Sigmoid colon (tissue), 7 donors: ENCODE data around the gene PGM1. TPM values are rescaled to one million over a fixed set of nuclear protein-coding genes. Genes with fewer than 3 reads are reported as not detected.
"Not testable (repeated sequence)": the region's sequence is repeated elsewhere in the genome, so short reads cannot be mapped to it uniquely, and the experiment has no call there.

ENCODE experiments used
- DNase-seq: peaks from one replicate; pipeline ENCODE4 v3.0.0-alpha.2; 2019
- H3K27ac ChIP-seq, 4 donors: fragments of 200-600 bp; sonication (generic); one replicate each; pipeline ENCODE4 v1.5.1; 2016 to 2019; ENCODE audit warnings: mild to moderate bottlenecking in 1 of 4
- H3K27me3 ChIP-seq, 3 donors: fragments of 200-600 bp; sonication (generic); one replicate each; pipeline ENCODE4 v1.5.1; 2019; ENCODE audit warnings: mild to moderate bottlenecking in 1 of 3
- H3K36me3 ChIP-seq, 4 donors: fragments of 200-600 bp; sonication (generic); one replicate each; pipeline ENCODE4 v1.5.1; 2016 to 2019
- H3K4me1 ChIP-seq, 4 donors: fragments of 200-600 bp; sonication (generic); one replicate each; pipeline ENCODE4 v1.5.1; 2017 to 2019
- H3K4me3 ChIP-seq, 4 donors: fragments of 200-600 bp; sonication (generic); one replicate each; pipeline ENCODE4 v1.5.1; 2017 to 2019; ENCODE audit warnings: mild to moderate bottlenecking in 2 of 4, moderate library complexity in 1 of 4
- H3K9me3 ChIP-seq, 4 donors: fragments of 200-600 bp in 3 of 4; sonication (generic) in 3 of 4; one replicate each; pipeline versions ENCODE4 v1.5.1 to v1.6.1; 2013 to 2019
- CTCF ChIP-seq, 4 experiments: fragments of 450-650 bp in 3 of 4; fragments of 200-600 bp in 1 of 4; IDR thresholded peaks; one replicate each; pipeline ENCODE4 v1.5.1; 2016 to 2019; ENCODE audit warnings: antibody characterized with exemption in 4 of 4, mild to moderate bottlenecking in 3 of 4, moderate library complexity in 2 of 4
- EP300 ChIP-seq, 4 donors: sonication (generic); formaldehyde crosslinking; IDR thresholded peaks; one replicate each; pipeline ENCODE4 v1.6.1; 2017; ENCODE audit warnings: antibody characterized with exemption in 4 of 4
- POLR2A ChIP-seq, 2 donors: fragments of 450-650 bp; IDR thresholded peaks; one replicate each; pipeline ENCODE4 v1.6.1; 2016; ENCODE audit warnings: antibody characterized with exemption in 2 of 2, mild to moderate bottlenecking in 2 of 2, moderate library complexity in 2 of 2
- POLR2AphosphoS5 ChIP-seq, 4 donors: sonication (generic); formaldehyde crosslinking; IDR thresholded peaks; one replicate each; pipeline ENCODE4 v1.6.1; 2017; ENCODE audit warnings: antibody characterized with exemption in 4 of 4
- WGBS, 2 donors: extraction: QIAGEN DNeasy Blood & Tissue Kit; methylation state at CpG; one replicate each; pipeline ENCODE4 v1.1.7; 2013; 5-methylcytosine and 5-hydroxymethylcytosine counted together
- intact Hi-C: fragments of 100-400 bp; cut with DNase I; formaldehyde crosslinking; loops from one replicate; pipeline ENCODE4 v1.15.1; 2023
- polyA plus RNA-seq, 3 donors: library from polyadenylated mRNA; stranded (reverse); fragments of 200-250 nt; gene quantifications; one replicate each; pipeline ENCODE4 v1.2.3, GENCODE V29; 2013
- total RNA-seq, 4 donors: library from RNA; depleted of rRNA; stranded (reverse); fragments of >200 nt; gene quantifications; one replicate each; pipeline ENCODE4 v1.1.0, GENCODE V29; 2016
- donor health status: healthy with polysubstance abuse.
- donor health status: Bipolar disorder and iron deficiency.
- donor health status: healthy.

Gene PGM1
- total and polyA plus RNA-seq, 7 donors = 36.1 to 59.6 (median 53.5) TPM

- Histone ChIP-seq H3K9me3 (no peaks in the 10 kb centered on the region), H3K27ac (no peak overlapping the region), H3K4me3 (no peak overlapping the region), H3K27me3 (no peaks in the 10 kb centered on the region), H3K4me1 (no peaks in the 10 kb centered on the region), H3K36me3 (peaks cover 0 to 7% (median 0%) of the 10 kb centered on the region in 4 donors)
- DNase-seq = no peak
- intact Hi-C loops = no loop called here
- TF ChIP-seq POLR2A (IDR thresholded peaks at IDR 0.05) = no peak
- no peak for TF ChIP-seq EP300 (IDR thresholded peaks at IDR 0.05)
- no peak for TF ChIP-seq CTCF (IDR thresholded peaks at IDR 0.05)
- TF ChIP-seq POLR2AphosphoS5 (IDR thresholded peaks at IDR 0.05) = no peak
- 83 to 94% methylated on average over 3 of the region's 3 CpGs for WGBS, 2 donors
Measured at GRCh38 chr1:63569640-63570316, 23.4 kb upstream of the PGM1 start.

- H3K36me3 ChIP-seq, intact Hi-C loops, H3K4me1 ChIP-seq, H3K9me3 ChIP-seq, H3K27me3 ChIP-seq, H3K27ac ChIP-seq, H3K4me3 ChIP-seq, DNase-seq: not testable (repeated sequence)
- 90 to 93% methylated on average over 8 of the region's 8 CpGs for WGBS, 2 donors
Measured at GRCh38 chr1:63572686-63573085, 20.5 kb upstream of the PGM1 start.

- DNase-seq, H3K9me3 ChIP-seq, H3K4me1 ChIP-seq, H3K4me3 ChIP-seq, H3K36me3 ChIP-seq, intact Hi-C loops, H3K27ac ChIP-seq, H3K27me3 ChIP-seq: not testable (repeated sequence)
- 95 to 96% methylated on average over 2 of the region's 2 CpGs for WGBS, 2 donors
Measured at GRCh38 chr1:63574203-63574796, 18.9 kb upstream of the PGM1 start.

GRCh38 chr1:63575340-63575826 lies 17.8 kb upstream of the PGM1 start:
- peak; percentile 41 to 84 (median 60) for TF ChIP-seq CTCF (IDR thresholded peaks at IDR 0.05)
- TF ChIP-seq POLR2A (IDR thresholded peaks at IDR 0.05) = no peak
- TF ChIP-seq POLR2AphosphoS5 (IDR thresholded peaks at IDR 0.05) = peak in 1 of 4 donors; percentile 39
- no peaks in the 10 kb centered on the region for H3K36me3 ChIP-seq
- H3K27me3 ChIP-seq = no peaks in the 10 kb centered on the region
- no peaks in the 10 kb centered on the region for H3K9me3 ChIP-seq
- no peak for DNase-seq
- no peak overlapping the region for H3K27ac ChIP-seq
- intact Hi-C loops = no loop called here
- H3K4me3 ChIP-seq = no peak overlapping the region
- WGBS, 2 donors = 58 to 78% methylated on average over 4 of the region's 4 CpGs
- H3K4me1 ChIP-seq = no peaks in the 10 kb centered on the region

- H3K36me3 ChIP-seq, intact Hi-C loops, H3K4me3 ChIP-seq, H3K27me3 ChIP-seq, H3K27ac ChIP-seq, DNase-seq, H3K9me3 ChIP-seq: not testable (repeated sequence)
- H3K4me1 ChIP-seq = peaks cover 0 to 11% (median 7%) of the 10 kb centered on the region in 4 donors
- 92 to 94% methylated on average over 1 of the region's 1 CpG for WGBS, 2 donors
Measured at GRCh38 chr1:63586326-63586725, 6.9 kb upstream of the PGM1 start.

- TF ChIP-seq EP300 (IDR thresholded peaks at IDR 0.05) (no peak), CTCF (IDR thresholded peaks at IDR 0.05) (no peak)
- no peak for DNase-seq
- 36 to 62% methylated on average over 3 of the region's 3 CpGs for WGBS, 2 donors
- Histone ChIP-seq H3K27me3 (no peaks in the 10 kb centered on the region), H3K36me3 (no peaks in the 10 kb centered on the region), H3K27ac (peak overlapping the region in 2 of 4 donors; percentile 26 to 29), H3K9me3 (no peaks in the 10 kb centered on the region), H3K4me3 (no peak overlapping the region), H3K4me1 (peaks cover 0 to 22% (median 14%) of the 10 kb centered on the region in 4 donors)
- intact Hi-C loops = no loop called here
Measured at GRCh38 chr1:63590166-63590560, 3.0 kb upstream of the PGM1 start.
